Measurements from ENCODE around the gene PFKFB4. TPM values are rescaled to one million over a fixed set of nuclear protein-coding genes. Genes with fewer than 3 reads are reported as not detected.

Gene PFKFB4
- total and polyA plus RNA-seq, 7 donors = 1.5 to 8.0 (median 4.2) TPM

DNA sequence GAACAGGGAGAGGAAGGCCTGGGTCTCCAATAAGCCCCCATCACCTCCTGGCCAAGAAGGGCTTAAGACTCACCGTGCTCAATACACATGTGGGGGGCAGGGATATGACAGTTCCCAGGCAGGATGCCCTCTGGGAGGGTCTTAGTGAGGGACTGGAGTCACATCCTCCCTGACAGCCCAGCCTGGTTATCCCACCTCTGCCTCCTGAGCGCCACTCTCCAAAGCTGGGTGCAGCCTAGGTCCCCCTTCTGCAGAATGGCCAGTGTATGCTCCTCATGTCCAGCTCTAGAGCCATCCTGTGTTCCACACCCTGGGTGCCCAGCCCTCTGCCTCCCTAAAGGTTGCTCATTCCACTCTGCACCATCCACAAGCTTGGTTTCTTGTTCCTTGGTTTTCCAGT is 51.5 kb downstream of the PFKFB4 start:
- intact Hi-C loops (cut with DNase I) = no loop called here
- H3K27ac ChIP-seq = peak overlapping the region; percentile 83 to 95 (median 91)
- no peaks in the 10 kb centered on the region for H3K9me3 ChIP-seq
- H3K27me3 ChIP-seq = no peaks in the 10 kb centered on the region
- WGBS, 2 donors = 88 to 91% methylated on average over 2 of the region's 2 CpGs
- DNase-seq = no peak
- peaks cover 0 to 26% (median 24%) of the 10 kb centered on the region in 4 donors for H3K4me1 ChIP-seq
- H3K36me3 ChIP-seq = peaks cover 0 to 7% (median 2%) of the 10 kb centered on the region in 4 donors
- H3K4me3 ChIP-seq = peak overlapping the region in 1 of 4 donors; percentile 68
- TF ChIP-seq POLR2AphosphoS5 (IDR thresholded peaks at IDR 0.05) (no peak), POLR2A (IDR thresholded peaks at IDR 0.05) (no peak), EP300 (IDR thresholded peaks at IDR 0.05) (no peak)
- TF ChIP-seq, protein P1, sequence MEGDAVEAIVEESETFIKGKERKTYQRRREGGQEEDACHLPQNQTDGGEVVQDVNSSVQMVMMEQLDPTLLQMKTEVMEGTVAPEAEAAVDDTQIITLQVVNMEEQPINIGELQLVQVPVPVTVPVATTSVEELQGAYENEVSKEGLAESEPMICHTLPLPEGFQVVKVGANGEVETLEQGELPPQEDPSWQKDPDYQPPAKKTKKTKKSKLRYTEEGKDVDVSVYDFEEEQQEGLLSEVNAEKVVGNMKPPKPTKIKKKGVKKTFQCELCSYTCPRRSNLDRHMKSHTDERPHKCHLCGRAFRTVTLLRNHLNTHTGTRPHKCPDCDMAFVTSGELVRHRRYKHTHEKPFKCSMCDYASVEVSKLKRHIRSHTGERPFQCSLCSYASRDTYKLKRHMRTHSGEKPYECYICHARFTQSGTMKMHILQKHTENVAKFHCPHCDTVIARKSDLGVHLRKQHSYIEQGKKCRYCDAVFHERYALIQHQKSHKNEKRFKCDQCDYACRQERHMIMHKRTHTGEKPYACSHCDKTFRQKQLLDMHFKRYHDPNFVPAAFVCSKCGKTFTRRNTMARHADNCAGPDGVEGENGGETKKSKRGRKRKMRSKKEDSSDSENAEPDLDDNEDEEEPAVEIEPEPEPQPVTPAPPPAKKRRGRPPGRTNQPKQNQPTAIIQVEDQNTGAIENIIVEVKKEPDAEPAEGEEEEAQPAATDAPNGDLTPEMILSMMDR (IDR thresholded peaks at IDR 0.05) = no peak

DNA sequence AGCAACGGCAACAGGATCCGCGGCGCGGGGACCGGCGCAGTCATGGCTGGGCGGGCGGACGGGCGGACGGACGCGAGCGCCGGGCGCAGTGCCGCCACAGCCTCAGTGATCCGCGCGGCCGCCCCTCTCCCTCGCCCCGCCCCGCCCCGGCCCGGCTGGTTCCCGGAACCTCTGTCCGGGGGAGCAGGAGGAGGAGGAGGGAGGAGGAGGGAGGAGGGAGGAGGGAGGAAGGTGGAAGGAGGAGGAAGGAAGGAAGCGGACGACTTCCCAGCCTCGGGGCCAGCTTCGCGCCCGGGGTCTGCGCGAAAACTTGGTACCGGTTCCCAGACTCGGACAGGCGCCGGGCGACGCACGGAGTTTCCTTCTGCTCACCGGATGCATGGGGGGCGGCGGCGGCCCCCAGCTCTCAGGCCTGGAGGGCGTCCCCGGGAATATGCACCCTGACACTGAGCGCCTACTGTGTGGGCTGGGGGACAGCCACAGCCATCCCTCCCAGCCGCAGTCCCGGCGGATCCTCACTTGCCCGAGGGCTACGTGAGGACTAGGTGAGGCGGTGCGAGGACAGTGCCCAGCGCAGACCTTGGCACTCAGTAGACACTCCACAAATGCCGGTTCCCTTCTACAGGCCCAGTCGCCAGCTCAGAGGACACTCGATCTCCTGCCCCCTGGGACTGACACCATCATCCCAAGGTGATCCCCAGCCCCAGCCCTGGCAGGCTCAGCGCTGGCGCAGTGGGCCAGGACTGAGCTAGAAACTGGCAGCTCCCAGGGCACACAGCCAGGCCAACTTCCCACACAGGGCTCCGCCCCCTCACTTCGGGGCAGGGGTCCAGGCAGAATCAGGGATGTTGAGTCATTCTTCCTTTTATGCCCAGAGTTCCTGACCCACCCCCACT is 52.3 kb downstream of the PFKFB4 start, which contains the start of gene SHISA5:
SHISA5 (minus strand) TSS at position 124 of the 896 bp plus-strand sequence; CDS start at position 44, 80 bp downstream.
- WGBS, 2 donors = 2 to 5% methylated on average over 66 of the region's 66 CpGs
- Histone ChIP-seq H3K9me3 (no peaks in the 10 kb centered on the region), H3K4me1 (peaks cover 0 to 26% (median 24%) of the 10 kb centered on the region in 4 donors), H3K36me3 (peaks cover 0 to 8% (median 3%) of the 10 kb centered on the region in 4 donors), H3K27ac (peak within 1 kb of the TSS; percentile 83 to 95 (median 91)), H3K27me3 (no peaks in the 10 kb centered on the region), H3K4me3 (peak within 1 kb of the TSS; percentile 63 to 78 (median 73))
- intact Hi-C loops (cut with DNase I) = no loop called here
- DNase-seq = peak; percentile 90
- TF ChIP-seq POLR2A (IDR thresholded peaks at IDR 0.05) (no peak), POLR2AphosphoS5 (IDR thresholded peaks at IDR 0.05) (peak; percentile 8 to 61 (median 43))

DNA sequence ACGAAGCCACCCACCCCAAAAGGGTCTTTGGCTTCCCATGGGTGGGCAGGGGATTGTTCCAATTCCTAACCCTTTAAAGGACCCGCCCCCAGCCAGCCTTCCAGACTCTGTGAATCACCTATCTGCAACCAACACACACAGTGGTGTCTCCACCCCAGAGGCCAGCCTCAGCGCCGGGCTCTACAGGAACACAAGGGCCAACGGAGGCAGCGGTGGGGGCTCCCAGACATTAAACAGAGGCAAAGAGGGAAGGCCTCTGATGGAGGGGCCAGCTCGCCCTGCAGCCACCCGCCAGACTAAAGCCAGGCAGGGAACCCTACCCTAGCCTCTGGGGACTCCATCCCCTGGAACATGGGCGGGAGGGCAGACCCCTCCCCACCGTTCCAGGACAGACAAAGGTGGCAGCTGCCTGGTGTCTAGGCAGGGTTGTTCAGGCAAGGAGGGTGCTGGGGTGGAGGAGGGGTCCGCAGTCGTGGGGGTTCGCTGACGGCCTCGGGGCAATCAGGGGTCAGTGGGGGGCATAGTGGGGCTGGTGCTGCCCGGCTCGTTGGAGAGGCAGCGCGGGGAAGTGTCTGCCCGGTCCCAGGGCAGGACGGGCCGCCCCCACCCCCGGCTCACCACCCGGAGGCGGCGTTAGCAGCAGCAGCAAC is 53.1 kb downstream of the PFKFB4 start:
- intact Hi-C loops (cut with DNase I) = loop anchor here (2.0 kb wide), 2 partner anchors 37 to 45 kb away; a partner anchor contains a TSS
- Histone ChIP-seq H3K4me3 (peak overlapping the region; percentile 63 to 78 (median 73)), H3K27ac (peak overlapping the region; percentile 83 to 95 (median 91)), H3K27me3 (no peaks in the 10 kb centered on the region), H3K4me1 (peaks cover 0 to 26% (median 24%) of the 10 kb centered on the region in 4 donors), H3K36me3 (peaks cover 0 to 12% (median 4%) of the 10 kb centered on the region in 4 donors), H3K9me3 (no peaks in the 10 kb centered on the region)
- TF ChIP-seq POLR2AphosphoS5 (IDR thresholded peaks at IDR 0.05) (peak in 3 of 4 donors; percentile 16 to 43 (median 40)), EP300 (IDR thresholded peaks at IDR 0.05) (no peak)
- peak; percentile 88 for DNase-seq
- 16 to 27% methylated on average over 26 of the region's 26 CpGs for WGBS, 2 donors

DNA sequence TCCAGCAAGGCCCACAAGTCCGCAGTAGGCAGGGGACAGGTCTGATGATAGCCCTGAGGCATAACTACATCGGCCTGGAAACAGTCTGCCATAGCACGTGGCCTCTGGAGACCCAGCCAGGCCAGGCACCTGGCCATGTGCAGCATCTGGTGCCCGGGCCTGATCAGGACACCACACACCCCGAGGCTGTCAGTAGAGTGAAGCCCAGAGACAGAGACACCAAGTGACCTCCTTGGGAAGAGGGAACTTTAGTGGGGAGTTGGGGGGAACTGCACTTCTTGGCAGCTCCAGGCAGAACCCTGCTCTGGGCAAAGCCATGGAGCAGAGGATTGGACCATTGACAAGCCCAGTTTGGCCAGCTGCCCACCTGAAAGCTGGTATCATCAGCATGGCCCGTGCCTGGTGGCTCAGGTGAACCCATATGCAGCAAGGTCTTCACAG is 53.9 kb downstream of the PFKFB4 start:
- Histone ChIP-seq H3K27me3 (no peaks in the 10 kb centered on the region), H3K4me1 (peaks cover 0 to 26% (median 24%) of the 10 kb centered on the region in 4 donors), H3K9me3 (no peaks in the 10 kb centered on the region), H3K4me3 (peak overlapping the region in 3 of 4 donors; percentile 68 to 78 (median 78)), H3K27ac (peak overlapping the region; percentile 83 to 95 (median 91)), H3K36me3 (peaks cover 0 to 20% (median 4%) of the 10 kb centered on the region in 4 donors)
- intact Hi-C loops (cut with DNase I) = loop anchor here (2.0 kb wide), 2 partner anchors 36 to 46 kb away; a partner anchor contains a TSS
- TF ChIP-seq, protein P1 (IDR thresholded peaks at IDR 0.05) = no peak
- no peak for TF ChIP-seq EP300 (IDR thresholded peaks at IDR 0.05)
- peak; percentile 76 for DNase-seq
- 78 to 81% methylated on average over 6 of the region's 6 CpGs for WGBS, 2 donors

DNA sequence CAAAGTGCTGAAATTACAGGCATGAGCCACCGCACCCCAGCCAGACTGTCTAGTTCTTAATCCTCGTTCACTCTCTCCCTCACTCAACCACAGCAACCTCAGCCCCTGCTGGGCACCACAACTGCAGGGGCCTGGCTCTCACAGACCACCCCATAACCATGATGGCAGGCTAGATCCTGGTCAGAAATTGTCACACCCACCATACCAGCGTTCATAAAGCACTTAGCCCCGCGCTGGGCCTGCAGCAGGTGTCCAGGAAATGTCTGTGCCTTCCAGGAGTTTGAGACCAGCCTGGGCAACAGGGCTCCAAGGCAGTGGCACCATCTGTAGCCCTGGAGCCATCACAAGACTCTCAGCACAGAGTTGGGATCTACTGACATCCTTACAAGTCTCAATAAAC is 54.5 kb downstream of the PFKFB4 start:
- 77 to 83% methylated on average over 5 of the region's 5 CpGs for WGBS, 2 donors
- peaks cover 0 to 26% (median 5%) of the 10 kb centered on the region in 4 donors for H3K36me3 ChIP-seq
- intact Hi-C loops (cut with DNase I) = loop anchor here (2.0 kb wide), 2 partner anchors 35 to 47 kb away; a partner anchor contains a TSS
- TF ChIP-seq, protein P1 (IDR thresholded peaks at IDR 0.05) = no peak
- no peak for TF ChIP-seq EP300 (IDR thresholded peaks at IDR 0.05)
- no peak for TF ChIP-seq POLR2AphosphoS5 (IDR thresholded peaks at IDR 0.05)
- no peak for TF ChIP-seq POLR2A (IDR thresholded peaks at IDR 0.05)
- DNase-seq = no peak
- peak overlapping the region; percentile 83 to 95 (median 91) for H3K27ac ChIP-seq
- H3K9me3 ChIP-seq = no peaks in the 10 kb centered on the region
- H3K4me3 ChIP-seq = no peak overlapping the region
- H3K4me1 ChIP-seq = peaks cover 0 to 26% (median 24%) of the 10 kb centered on the region in 4 donors
- H3K27me3 ChIP-seq = no peaks in the 10 kb centered on the region

All from sigmoid colon (tissue), 7 donors.